Measurements from ENCODE around the gene PRCP.

DNA sequence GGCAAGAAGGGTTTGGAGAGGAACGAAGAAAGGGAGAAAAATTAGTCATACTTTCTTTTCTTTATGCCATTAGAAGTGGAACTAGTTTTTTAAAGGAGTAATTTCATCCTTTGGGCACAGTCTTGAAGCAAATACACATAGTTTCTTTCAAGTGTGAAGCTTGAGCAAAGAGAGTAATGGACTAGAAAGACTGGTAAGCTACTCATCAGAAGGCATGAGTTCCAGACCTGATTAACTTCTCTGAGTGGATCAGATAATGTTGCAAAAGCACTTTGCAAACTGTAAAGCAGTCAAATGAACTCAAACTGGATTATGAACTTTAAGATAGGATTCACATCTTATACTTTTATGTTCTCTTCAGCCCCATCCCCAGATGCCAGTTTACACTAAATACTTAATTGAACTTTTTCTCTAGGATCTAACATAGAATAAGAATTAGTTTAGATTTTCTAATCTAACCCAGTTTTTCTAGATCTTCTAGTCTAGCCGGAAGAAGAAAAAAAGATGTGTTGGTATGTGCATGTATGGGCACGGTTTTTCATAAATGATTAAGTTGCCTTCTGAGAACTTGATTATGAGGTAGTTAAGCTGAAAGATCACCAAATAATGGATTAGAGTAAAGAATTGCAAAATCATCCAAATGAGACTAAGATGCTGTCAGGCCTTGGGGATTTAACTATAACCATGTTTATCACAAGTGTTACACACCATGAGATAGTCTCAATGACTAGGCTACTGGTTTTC lies 3.8 kb upstream of the PRCP start:
- TF ChIP-seq, protein P1, sequence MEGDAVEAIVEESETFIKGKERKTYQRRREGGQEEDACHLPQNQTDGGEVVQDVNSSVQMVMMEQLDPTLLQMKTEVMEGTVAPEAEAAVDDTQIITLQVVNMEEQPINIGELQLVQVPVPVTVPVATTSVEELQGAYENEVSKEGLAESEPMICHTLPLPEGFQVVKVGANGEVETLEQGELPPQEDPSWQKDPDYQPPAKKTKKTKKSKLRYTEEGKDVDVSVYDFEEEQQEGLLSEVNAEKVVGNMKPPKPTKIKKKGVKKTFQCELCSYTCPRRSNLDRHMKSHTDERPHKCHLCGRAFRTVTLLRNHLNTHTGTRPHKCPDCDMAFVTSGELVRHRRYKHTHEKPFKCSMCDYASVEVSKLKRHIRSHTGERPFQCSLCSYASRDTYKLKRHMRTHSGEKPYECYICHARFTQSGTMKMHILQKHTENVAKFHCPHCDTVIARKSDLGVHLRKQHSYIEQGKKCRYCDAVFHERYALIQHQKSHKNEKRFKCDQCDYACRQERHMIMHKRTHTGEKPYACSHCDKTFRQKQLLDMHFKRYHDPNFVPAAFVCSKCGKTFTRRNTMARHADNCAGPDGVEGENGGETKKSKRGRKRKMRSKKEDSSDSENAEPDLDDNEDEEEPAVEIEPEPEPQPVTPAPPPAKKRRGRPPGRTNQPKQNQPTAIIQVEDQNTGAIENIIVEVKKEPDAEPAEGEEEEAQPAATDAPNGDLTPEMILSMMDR (IDR thresholded peaks at IDR 0.05): no peak
- TF ChIP-seq, protein P2, sequence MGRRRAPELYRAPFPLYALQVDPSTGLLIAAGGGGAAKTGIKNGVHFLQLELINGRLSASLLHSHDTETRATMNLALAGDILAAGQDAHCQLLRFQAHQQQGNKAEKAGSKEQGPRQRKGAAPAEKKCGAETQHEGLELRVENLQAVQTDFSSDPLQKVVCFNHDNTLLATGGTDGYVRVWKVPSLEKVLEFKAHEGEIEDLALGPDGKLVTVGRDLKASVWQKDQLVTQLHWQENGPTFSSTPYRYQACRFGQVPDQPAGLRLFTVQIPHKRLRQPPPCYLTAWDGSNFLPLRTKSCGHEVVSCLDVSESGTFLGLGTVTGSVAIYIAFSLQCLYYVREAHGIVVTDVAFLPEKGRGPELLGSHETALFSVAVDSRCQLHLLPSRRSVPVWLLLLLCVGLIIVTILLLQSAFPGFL (CRISPR knock-in tag; IDR thresholded peaks at IDR 0.05; ENCODE audit: borderline replicate concordance): no peak
- TF ChIP-seq CREB1 (CRISPR knock-in tag; IDR thresholded peaks at IDR 0.05): no peak
- TF ChIP-seq, protein P3, sequence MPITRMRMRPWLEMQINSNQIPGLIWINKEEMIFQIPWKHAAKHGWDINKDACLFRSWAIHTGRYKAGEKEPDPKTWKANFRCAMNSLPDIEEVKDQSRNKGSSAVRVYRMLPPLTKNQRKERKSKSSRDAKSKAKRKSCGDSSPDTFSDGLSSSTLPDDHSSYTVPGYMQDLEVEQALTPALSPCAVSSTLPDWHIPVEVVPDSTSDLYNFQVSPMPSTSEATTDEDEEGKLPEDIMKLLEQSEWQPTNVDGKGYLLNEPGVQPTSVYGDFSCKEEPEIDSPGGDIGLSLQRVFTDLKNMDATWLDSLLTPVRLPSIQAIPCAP (CRISPR knock-in tag; IDR thresholded peaks at IDR 0.05): no peak
- TF ChIP-seq FOXJ3 (CRISPR knock-in tag; IDR thresholded peaks at IDR 0.05; ENCODE audit: borderline replicate concordance): no peak
- no peak for TF ChIP-seq IRF2 (CRISPR knock-in tag; IDR thresholded peaks at IDR 0.05; ENCODE audit: borderline replicate concordance, low read depth)
- TF ChIP-seq, protein P4, sequence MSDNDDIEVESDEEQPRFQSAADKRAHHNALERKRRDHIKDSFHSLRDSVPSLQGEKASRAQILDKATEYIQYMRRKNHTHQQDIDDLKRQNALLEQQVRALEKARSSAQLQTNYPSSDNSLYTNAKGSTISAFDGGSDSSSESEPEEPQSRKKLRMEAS (CRISPR knock-in tag; IDR thresholded peaks at IDR 0.05): no peak
- TF ChIP-seq, protein P5, sequence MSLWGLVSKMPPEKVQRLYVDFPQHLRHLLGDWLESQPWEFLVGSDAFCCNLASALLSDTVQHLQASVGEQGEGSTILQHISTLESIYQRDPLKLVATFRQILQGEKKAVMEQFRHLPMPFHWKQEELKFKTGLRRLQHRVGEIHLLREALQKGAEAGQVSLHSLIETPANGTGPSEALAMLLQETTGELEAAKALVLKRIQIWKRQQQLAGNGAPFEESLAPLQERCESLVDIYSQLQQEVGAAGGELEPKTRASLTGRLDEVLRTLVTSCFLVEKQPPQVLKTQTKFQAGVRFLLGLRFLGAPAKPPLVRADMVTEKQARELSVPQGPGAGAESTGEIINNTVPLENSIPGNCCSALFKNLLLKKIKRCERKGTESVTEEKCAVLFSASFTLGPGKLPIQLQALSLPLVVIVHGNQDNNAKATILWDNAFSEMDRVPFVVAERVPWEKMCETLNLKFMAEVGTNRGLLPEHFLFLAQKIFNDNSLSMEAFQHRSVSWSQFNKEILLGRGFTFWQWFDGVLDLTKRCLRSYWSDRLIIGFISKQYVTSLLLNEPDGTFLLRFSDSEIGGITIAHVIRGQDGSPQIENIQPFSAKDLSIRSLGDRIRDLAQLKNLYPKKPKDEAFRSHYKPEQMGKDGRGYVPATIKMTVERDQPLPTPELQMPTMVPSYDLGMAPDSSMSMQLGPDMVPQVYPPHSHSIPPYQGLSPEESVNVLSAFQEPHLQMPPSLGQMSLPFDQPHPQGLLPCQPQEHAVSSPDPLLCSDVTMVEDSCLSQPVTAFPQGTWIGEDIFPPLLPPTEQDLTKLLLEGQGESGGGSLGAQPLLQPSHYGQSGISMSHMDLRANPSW (CRISPR knock-in tag; conservative IDR thresholded peaks at IDR 0.05; ENCODE audit: low read depth): no peak
- TF ChIP-seq, protein P6, sequence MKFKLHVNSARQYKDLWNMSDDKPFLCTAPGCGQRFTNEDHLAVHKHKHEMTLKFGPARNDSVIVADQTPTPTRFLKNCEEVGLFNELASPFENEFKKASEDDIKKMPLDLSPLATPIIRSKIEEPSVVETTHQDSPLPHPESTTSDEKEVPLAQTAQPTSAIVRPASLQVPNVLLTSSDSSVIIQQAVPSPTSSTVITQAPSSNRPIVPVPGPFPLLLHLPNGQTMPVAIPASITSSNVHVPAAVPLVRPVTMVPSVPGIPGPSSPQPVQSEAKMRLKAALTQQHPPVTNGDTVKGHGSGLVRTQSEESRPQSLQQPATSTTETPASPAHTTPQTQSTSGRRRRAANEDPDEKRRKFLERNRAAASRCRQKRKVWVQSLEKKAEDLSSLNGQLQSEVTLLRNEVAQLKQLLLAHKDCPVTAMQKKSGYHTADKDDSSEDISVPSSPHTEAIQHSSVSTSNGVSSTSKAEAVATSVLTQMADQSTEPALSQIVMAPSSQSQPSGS (CRISPR knock-in tag; IDR thresholded peaks at IDR 0.05; ENCODE audit: borderline replicate concordance, low read depth): no peak
- no peak for TF ChIP-seq ZNF423 (CRISPR knock-in tag; IDR thresholded peaks at IDR 0.05)
- no peak for TF ChIP-seq JUN (CRISPR knock-in tag; IDR thresholded peaks at IDR 0.05)
